Renal cortex interstitium (tissue), 15 donors: ENCODE results near the gene ARAP3. TPM values are rescaled to one million over a fixed set of nuclear protein-coding genes. Genes with fewer than 3 reads are reported as not detected.
"Not testable (repeated sequence)": the region's sequence is repeated elsewhere in the genome, so short reads cannot be mapped to it uniquely, and the experiment has no call there.

Source experiments
- DNase-seq, 11 donors: peaks; one replicate each; pipeline ENCODE4 v3.0.0-alpha.2; 2013; ENCODE audit warnings: low read depth in 9 of 11, low spot score in 4 of 11; ENCODE audit errors: extremely low read depth in 1 of 11
- long read RNA-seq, 16 experiments: transcript quantifications; one replicate each; lab custom pipeline, GENCODE V29; 2026
- polyA plus RNA-seq, 3 donors: library from polyadenylated mRNA; unstranded; fragments of 120-200 nt; gene quantifications; one replicate each; pipeline ENCODE4 v1.2.1, GENCODE V29; 2013; ENCODE audit not compliant: insufficient read length in 3 of 3

The ARAP3 gene
- 10 to 100 TPM; 18.6 to 23.4 (median 21.5) TPM for polyA plus RNA-seq
- long read RNA-seq, donor 1 = 0 reads
- long read RNA-seq, donor 2 = 0 reads
- long read RNA-seq, donor 3 = 0 reads
- long read RNA-seq, donor 4 = 0 reads
- long read RNA-seq, donor 5 = 0 reads
- long read RNA-seq, donor 6 = 0 reads
- long read RNA-seq, donor 7 = 0 reads
- long read RNA-seq, donor 8 = 0 reads
- long read RNA-seq, donor 9, partial matches to known transcripts = 0 of 1 reads
- long read RNA-seq, donor 9, other reads (novel, unspliced or antisense) = 0 of 1 reads
- long read RNA-seq, donor 10, partial matches to known transcripts = 6 of 6 reads
- long read RNA-seq, donor 10, other reads (novel, unspliced or antisense) = 0 of 6 reads
- long read RNA-seq, donor 11 = 0 reads
- long read RNA-seq, donor 12 = 0 reads
- long read RNA-seq, donor 13 = 0 reads
- long read RNA-seq, donor 14 = 0 reads
- long read RNA-seq, donor 15 = 0 reads
- long read RNA-seq, donor 16 = 0 reads

- peak in 1 of 11 donors; percentile 62 for DNase-seq
These were observed at the start of gene ARAP3 for GRCh38 chr5:141681695-141682641. Gene ARAP3 (minus strand): TSS chr5:141682230. CDS start chr5:141680486, 1,744 bp downstream.

- DNase-seq = no peak
These were observed 47.5 kb upstream of the ARAP3 start for GRCh38 chr5:141729387-141730006.

- DNase-seq = no peak
These were observed 43.9 kb upstream of the ARAP3 start for GRCh38 chr5:141725891-141726290.

GRCh38 chr5:141725174-141725573, 43.1 kb upstream of the ARAP3 start:
- not testable (repeated sequence) for DNase-seq

- no peak for DNase-seq
These were observed 40.2 kb upstream of the ARAP3 start for GRCh38 chr5:141722266-141722665.

GRCh38 chr5:141717043-141717442, 35.0 kb upstream of the ARAP3 start:
- no peak for DNase-seq

GRCh38 chr5:141716468-141716867, 34.4 kb upstream of the ARAP3 start:
- no peak for DNase-seq

GRCh38 chr5:141716009-141716408, 34.0 kb upstream of the ARAP3 start:
- DNase-seq = no peak

GRCh38 chr5:141715346-141715905, 33.4 kb upstream of the ARAP3 start:
- no peak for DNase-seq

GRCh38 chr5:141714542-141715310, 32.7 kb upstream of the ARAP3 start:
- no peak for DNase-seq

GRCh38 chr5:141713616-141714309, 31.7 kb upstream of the ARAP3 start:
- DNase-seq = no peak

GRCh38 chr5:141711687-141712086, 29.7 kb upstream of the ARAP3 start:
- no peak for DNase-seq

GRCh38 chr5:141709699-141710267, 27.8 kb upstream of the ARAP3 start:
- DNase-seq = peak in 2 of 11 donors; percentile 29 to 39

- no peak for DNase-seq
These were observed 26.0 kb upstream of the ARAP3 start for GRCh38 chr5:141708016-141708415.

GRCh38 chr5:141707510-141707909, 25.5 kb upstream of the ARAP3 start:
- no peak for DNase-seq

GRCh38 chr5:141706121-141706520, 24.1 kb upstream of the ARAP3 start:
- no peak for DNase-seq

GRCh38 chr5:141705469-141705868, 23.4 kb upstream of the ARAP3 start:
- no peak for DNase-seq
